HL-60/S4 treated with phorbol 12-myristate 13-acetate at 8.2 ng/mL for 4 days and 3 days (cell line): Measurements from ENCODE around the gene CLEC4F.

Experiments
- in situ Hi-C: fragments of 300-500 bp; cut with MboI; formaldehyde crosslinking; loops from 2 replicates; pipeline ENCODE4 v1.15.0; 2022; ENCODE audit warnings: low sequenced_read_pairs

CLEC4F gene, protein sequence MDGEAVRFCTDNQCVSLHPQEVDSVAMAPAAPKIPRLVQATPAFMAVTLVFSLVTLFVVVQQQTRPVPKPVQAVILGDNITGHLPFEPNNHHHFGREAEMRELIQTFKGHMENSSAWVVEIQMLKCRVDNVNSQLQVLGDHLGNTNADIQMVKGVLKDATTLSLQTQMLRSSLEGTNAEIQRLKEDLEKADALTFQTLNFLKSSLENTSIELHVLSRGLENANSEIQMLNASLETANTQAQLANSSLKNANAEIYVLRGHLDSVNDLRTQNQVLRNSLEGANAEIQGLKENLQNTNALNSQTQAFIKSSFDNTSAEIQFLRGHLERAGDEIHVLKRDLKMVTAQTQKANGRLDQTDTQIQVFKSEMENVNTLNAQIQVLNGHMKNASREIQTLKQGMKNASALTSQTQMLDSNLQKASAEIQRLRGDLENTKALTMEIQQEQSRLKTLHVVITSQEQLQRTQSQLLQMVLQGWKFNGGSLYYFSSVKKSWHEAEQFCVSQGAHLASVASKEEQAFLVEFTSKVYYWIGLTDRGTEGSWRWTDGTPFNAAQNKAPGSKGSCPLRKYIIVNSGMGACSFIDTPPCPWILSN

GRCh38 chr2:70820499-70820898, at the start of gene CLEC4F:
Gene CLEC4F (minus strand): TSS chr2:70820599. CDS start chr2:70820523, 76 bp downstream.
- in situ Hi-C loops = no loop called here

DNA sequence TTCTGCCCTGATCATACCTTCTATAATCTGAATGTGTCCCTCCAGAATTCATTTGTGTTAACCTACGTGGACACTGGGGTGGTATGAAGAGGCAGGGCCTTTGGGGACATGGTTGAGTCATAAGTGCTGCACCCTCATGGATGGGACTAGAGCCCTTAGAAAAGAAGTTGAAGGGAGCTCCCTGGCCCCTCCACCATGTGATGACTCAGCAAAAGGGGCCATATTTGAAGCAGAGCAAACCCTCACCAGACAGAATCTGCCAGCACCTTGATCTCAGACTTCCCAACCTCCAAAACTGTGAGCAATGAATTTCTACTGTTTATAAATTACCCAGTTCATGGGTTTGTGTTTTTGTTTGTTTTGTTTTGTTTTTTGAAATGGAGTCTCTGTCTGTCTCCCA, 48.6 kb upstream of the CLEC4F start:
- in situ Hi-C loops = no loop called here

DNA sequence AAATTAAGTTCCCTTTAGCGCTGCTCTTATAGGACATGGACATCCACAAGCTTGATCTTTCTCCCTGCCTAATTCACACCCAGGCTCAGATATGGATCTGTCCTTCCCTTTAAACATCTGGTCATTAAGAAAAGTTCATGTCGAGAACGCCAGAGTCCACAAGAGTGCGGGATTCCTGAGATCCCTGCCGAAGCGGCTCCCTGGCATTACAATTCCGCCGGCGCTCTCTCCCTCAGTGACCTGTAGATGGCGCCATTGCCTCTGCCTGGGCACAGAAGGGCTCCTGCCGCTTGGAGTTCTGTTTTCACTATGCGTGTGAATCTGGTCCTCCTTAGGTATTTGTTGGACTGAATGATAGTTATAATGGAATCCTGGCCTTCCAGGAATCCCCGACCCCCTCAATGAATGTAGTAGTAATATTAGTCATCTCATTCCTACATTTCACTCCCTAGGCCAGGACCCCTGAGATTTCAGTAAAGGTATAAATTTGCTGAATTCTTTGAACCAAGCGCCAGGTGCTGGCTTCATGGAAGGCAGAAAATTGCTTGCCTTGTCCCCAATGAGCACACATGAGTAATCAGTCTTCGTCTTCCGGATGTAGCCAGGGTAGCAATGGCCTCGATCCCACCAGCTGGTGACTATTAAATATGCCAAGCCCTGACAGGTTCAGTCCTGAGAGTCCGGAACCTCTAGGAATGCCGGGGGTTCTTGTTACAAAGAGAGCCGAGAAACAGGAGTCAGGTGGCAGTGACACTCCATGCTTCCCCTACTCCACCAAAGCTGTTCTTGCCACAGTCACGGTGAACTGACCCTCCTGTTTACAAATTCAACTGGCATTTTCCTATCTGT, 41.6 kb upstream of the CLEC4F start:
- in situ Hi-C loops = no loop called here

GRCh38 chr2:70855667-70856066, 35.3 kb upstream of the CLEC4F start:
- in situ Hi-C loops = no loop called here

GRCh38 chr2:70854411-70854810, 34.0 kb upstream of the CLEC4F start:
- in situ Hi-C loops = no loop called here

- in situ Hi-C loops = no loop called here
Measured at GRCh38 chr2:70852824-70853223, 32.4 kb upstream of the CLEC4F start.

DNA sequence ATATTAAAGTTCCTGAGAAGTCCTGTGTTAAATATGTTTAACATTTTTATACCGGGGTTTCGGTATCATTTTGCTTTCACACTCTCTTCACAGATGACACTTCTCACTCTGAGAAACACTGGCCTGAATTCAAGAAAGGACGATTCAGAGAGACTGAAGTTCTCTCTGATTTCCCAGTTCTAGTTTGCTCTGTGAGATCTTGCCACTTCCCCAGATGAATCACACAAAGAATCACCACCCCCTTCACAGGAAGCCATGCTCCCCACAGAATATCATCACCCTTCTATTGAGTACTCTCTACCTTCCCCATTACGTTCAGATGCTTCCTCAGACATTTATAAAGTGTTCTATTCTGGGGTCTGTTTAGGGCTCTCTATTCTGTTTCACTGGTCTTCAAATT, 31.3 kb upstream of the CLEC4F start:
- in situ Hi-C loops = no loop called here

GRCh38 chr2:70850925-70851324, 30.5 kb upstream of the CLEC4F start:
- in situ Hi-C loops = no loop called here

DNA sequence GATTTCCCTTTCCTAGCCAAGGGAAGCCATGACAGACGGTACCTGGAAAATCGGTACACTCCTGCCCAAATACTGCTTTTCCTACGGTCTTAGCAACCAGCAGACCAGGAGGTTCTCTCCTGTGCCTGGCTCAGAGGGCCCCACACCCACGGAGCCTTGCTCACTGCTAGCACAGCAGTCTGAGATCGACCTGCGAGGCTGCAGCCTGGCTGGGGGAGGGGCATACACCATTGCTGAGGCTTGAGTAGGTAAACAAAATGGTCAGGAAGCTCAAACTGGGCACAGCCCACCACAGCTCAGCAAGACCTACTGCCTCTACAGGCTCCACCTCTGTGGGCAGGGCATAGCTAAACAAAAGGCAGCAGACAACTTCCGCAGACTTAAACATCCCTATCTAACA, 22.0 kb upstream of the CLEC4F start:
- in situ Hi-C loops = no loop called here

DNA sequence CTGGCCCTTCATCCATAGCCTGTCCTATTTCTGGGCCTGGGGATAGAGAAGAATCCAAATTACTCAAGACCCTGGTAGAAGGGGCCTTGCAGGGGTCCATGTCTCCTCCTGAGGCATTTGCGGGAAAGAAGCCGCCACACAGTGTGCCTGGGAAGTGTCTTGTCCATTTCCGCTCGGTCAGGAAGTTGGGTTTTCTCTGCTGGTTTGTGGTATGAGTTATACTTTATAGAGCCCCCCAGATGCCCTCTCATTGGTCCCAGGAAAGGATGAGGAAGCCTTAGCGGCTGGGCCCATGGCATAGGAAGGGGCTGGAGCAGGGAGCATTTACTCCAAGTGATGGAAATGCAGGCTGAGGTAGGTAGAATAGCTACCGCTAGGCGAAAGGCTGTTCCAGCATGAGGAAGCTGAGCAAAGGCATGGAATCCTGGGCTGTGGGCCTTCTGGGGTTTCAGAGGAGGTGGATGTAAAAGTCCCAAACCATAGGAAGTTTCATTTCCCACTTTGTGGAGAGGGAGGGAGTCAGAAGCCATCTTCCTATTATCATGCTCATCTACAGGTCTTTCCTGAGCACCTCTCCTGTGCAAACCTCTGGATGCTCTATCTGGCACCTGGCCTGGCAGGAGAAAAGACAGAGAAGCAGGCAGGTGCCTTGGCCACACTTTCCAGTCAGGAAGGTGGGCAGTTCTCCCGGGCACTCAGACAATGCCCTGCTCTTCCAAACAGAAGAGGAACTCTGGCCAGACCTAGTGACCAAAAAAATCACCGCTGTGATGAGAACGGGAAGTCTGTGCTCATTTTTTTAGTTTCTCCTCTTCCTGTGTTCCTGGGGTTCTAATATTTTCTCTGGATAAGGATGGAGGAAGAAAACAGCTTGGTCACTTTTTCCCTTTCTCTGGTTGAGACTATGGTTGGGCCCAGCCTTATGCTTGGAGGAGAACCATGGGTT, 17.9 kb upstream of the CLEC4F start:
- in situ Hi-C loops = no loop called here

DNA sequence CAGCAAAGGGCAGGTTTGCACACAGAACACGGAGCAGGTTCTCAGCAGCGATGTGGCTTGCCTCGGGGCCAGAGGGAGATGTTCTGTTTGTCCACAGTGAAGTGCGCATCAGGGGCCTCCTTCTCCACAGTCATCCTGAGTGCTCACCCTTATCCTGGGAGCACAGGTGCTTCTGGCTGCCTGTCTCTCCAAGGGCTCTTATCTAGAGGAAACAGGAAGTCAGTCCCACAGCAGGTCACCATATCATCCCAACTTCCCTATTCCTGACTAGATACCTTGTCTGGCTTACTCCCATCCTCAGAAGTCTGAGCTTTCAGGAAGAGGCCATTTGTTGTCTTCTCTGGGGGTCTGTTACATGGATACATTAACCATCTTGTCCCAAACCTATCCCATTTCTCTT, 15.2 kb upstream of the CLEC4F start, which contains the start of gene CD207:
CD207 (minus strand) TSS at position 174 of the 400 bp plus-strand sequence; CDS start at position 134, 40 bp downstream.
- in situ Hi-C loops = no loop called here

GRCh38 chr2:70834881-70835280, 14.5 kb upstream of the CLEC4F start:
- in situ Hi-C loops = no loop called here

- in situ Hi-C loops = no loop called here
Measured at GRCh38 chr2:70834106-70834505, 13.7 kb upstream of the CLEC4F start.

GRCh38 chr2:70833246-70833645, 12.8 kb upstream of the CLEC4F start:
- in situ Hi-C loops = no loop called here

DNA sequence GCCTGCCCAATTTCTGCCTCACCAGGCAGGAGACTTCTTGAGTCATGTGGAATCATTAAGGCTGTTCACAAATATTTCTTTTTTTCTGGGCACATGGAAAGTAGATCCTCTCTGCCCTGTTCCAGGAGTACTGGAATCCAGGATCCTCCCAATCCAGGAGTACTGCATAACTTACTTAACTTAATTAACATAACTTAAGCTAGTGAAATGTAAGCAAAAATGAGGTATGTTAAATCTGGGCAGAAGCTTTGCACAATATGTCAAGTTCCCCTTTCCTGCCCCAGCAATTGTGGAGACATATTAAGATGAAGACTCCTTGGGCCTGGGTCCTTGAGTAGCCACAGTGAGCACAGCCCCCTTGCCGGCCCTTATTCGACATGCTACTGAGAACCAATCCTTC, 12.0 kb upstream of the CLEC4F start:
- in situ Hi-C loops = no loop called here

DNA sequence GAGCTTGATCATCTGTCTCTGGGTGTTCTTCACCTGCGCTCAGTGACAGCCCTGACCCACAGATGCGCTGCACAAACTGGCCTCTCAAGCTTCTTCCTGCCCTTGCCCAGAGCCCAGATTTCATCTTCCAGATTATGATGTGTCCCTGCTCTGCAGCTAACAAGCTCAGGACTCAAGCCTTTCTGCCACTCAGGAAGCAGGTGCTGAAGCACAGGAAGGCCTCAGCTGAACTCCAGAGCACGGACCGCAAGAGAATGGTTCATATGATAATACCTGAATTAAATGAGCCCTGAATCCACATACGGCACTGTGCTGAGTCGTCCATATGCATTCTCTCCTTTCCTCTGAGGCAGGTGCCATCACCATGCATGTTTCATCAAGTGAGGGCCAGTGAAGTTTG, 11.5 kb upstream of the CLEC4F start:
- in situ Hi-C loops = no loop called here

DNA sequence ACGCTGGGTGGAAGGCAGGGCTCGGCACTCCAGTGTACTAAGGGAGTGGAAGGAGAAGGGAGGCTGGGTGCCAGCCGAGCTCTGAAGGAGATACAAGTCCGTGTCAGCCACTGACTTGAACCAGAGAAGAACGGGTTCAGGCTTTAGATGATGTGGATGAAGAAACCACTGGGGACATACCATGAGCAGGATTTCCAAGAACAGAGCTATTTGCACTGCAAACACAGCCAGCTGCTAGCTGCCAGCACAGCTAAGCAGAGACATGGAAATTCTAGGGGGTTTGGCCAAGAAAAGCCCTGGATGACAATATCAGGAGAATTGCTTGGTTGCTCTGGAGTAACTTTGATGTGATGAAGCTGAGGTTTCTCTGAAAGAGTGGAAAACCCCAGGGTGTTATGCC, 10.0 kb upstream of the CLEC4F start:
- in situ Hi-C loops = no loop called here

- in situ Hi-C loops = no loop called here
Measured at GRCh38 chr2:70829916-70830315, 9.5 kb upstream of the CLEC4F start.

- in situ Hi-C loops = no loop called here
Measured at GRCh38 chr2:70828914-70829824, 8.8 kb upstream of the CLEC4F start.
